Effector CD4-positive, alpha-beta T cell (primary cell): ENCODE data around the gene C6orf89.

ENCODE experiments used
- DNase-seq: peaks from one replicate; pipeline ENCODE4 v3.0.0-alpha.2; 2020
- total RNA-seq: gene quantifications from one replicate; lab custom pipeline; 2026; lab: John Stamatoyannopoulos, UW

Gene C6orf89
- 77.3 reads per million, percentile 77 among the genes with 10 or more reads in this experiment for total RNA-seq

- peak; percentile 97 for DNase-seq
These were observed at the start of gene C6orf89 for GRCh38 chr6:36885461-36886401. Gene C6orf89, plus strand, starts transcription at chr6:36885952. Its CDS starts 13,493 bp downstream, at chr6:36899445.

DNA sequence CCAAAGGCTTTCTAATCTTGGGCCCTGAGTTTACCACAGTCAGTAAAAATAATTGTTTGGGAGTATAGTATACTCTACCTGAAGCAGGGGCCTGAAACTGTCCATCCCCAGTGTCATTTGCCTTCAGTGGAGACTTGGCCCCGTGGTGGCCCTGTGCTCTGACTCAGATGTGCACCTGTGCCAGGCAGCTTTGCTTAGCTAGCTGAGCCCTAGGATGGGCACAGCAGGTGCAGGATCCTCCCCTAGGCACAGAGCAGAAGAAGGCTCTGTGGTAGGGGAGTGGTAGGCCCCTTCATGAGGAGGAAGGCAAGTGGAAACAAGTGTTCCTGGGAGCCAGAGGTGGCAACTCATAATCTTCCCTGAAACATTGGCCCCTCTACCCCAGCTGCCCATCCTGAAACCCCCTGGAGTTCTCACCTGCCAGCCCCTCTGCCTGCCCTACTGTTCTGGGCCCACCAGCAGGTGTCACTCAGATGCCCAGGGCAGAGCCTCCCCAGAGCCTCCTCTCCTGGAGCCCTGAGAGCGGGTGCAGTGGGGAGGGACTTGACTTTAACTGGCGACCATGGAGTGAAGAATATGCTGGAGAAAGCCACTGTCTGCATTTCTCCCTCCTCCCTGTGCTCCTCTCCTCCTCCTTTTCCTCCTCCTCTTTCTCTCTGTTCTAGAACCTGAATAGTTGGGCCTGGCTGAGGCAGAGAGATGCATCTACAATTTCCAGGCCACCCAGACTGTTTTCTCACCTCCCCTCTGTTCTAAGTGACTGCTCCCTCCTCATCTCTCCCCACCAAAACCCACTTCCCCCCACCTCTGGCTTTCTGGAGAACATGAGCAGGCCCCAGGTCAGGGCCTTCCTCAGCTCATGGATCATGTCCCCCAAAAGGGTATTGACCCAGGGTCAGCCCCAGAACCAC lies 49.4 kb upstream of the C6orf89 start:
- no peak for DNase-seq

DNA sequence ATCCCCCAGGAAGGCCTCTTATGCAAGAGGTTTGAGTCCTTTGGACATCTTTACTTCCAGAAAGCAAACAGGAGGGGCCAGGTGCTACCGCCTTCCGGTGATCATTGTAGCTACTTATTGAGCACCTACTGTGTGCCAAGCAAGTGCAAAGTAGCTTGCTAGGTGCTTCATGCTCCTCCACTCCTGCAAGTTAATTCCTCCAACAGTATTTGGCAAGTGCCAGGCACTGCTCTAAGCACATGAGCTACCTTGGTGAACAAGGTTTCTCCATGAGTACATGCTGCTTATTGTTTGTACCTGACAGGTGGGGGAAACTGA lies 48.8 kb upstream of the C6orf89 start:
- no peak for DNase-seq

DNA sequence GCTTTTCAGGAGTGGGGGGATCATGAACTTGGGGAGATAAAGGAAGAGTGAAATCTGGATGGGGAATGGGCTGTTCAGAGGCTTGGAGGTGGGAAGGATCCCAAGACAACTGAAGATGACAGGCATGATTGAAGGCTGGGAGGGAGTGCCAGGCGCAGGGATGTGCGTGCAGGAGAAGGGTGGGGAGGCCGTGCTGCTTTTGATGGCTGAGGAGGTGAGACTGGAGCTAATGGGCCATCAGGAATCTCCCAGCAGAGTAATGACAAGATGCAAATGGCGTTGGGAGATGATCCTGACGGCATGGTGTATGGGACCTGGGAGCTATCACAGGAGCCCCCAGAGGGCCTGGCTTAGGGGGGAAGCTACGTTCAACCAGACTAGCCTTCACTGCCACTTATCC lies 48.1 kb upstream of the C6orf89 start:
- DNase-seq = no peak

DNA sequence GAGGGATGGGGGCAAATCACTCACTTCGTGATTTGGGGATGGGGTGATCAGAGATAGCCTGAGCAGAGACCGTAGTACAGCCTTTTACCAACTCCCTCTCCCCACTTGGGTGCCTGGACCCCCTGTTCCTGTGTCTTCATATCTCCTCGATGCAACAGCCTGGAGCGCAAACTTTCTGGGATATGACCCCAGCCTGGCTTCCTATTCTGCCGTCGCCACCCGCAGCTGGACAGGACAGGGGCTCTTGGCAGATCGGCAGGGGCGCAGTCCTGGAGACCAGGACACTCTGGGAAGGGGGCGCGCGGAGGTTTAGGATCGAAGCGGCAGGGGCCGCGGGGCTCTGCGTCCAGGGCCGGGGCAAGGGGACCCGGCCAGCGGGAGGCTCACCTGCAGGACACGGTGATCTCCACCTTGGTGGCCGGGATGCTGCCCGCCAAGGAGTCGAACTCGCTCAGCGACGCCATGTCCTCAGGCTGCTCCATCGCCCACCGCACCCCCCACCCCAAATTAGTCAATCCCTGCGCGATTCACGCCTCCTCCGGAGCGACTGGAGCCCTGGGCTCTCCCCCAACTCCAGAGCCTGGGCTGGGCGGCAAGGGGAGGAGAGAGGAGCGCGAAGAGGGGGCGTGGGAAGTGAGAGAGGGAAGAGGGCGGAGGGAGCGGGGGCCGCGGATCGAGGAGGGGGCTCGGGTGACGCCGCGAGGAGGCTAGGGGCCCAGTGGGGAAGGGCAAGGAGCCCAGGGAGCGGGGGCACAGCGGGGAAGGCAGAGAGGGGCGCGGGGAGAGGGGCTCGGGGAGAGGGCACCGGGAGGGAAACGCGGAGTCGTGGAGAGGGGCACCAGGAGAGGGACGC lies 46.6 kb upstream of the C6orf89 start, which contains the start of gene CPNE5:
Gene CPNE5, minus strand, starts transcription at position 549 of the 853 bp plus-strand sequence. Its CDS starts 67 bp downstream, at position 482.
- no peak for DNase-seq

DNA sequence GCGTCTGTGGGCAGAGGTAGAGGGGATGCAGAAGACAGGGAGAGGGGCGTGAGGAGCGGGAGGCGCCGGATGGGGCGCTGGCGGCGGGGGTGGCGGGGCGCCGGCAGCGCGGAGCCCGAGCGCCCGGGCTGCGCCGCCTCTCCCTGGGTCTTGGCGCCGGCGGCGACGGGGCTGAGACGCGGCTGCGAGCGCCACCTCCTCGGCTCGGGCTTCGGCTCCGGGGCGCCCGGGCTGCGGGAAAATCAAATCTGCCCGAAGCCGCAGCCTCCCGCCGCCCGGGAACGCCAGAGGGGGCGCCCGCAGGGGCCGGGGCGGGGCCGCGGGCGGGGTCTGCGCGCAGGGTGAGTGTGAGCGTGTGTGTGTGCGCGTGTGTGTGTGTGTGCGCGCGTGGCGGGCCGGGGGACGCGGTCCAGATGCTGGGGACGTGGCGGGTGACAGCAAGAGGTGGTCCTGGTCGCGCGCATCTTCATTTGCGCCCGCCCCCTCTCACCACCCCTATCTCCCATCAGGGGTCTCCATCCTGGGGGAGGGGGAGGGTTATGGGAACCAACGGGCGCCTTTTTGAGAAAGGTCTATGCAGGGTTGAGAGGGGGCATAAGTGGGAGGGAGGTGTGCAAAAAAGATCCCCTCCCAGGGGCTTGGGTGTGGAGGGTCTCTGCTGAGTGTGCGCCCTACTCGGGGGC lies 45.9 kb upstream of the C6orf89 start:
- peak; percentile 11 for DNase-seq

DNA sequence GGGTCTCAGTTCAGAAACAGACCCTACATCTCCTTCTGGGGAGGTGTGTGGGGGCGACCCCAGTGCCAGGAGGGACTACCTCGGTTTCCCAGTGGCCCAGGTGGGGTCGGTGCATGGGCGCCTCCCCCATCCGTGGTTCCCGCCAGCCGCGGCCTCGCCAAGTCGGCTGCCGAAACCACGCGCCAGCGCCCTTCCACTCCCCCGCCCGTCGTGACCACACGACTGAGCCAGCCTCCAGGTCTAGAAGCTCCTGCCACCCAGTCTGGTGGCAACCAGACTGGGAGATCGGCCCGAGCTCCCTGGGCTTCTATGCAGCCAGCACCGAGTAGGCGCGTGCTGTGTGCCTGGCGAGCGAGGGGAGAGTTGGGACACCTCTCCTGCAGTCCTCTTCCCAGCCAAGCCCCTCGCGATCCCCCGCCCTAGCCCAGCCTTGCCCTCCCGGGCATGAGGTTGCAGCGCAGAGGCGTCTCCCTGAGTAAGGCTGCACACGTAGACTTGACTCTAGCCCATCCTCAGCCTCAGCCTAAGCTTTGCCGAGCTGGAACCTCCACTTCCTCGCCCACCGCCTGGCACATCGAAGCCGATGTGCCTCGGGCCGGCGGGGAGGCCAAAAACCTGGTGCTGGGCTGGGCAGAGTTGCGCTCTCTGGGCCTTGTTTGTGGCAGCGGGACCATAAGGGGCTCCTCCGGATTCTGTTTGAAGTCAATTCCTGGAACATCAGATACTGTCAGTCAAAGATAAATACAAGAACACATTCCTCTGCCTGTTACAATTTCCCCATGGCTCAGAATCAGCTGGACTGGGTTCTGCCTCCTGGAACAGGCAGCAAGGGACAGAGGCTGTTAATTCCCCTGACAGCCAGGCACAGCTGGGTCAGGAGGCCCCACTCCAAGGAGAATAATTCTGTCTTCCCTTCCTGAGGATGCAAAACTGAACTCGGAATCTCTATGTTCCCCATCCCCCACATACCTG lies 45.0 kb upstream of the C6orf89 start:
- DNase-seq = peak; percentile 14

- DNase-seq = no peak
These were observed 44.0 kb upstream of the C6orf89 start for GRCh38 chr6:36841756-36842155.

DNA sequence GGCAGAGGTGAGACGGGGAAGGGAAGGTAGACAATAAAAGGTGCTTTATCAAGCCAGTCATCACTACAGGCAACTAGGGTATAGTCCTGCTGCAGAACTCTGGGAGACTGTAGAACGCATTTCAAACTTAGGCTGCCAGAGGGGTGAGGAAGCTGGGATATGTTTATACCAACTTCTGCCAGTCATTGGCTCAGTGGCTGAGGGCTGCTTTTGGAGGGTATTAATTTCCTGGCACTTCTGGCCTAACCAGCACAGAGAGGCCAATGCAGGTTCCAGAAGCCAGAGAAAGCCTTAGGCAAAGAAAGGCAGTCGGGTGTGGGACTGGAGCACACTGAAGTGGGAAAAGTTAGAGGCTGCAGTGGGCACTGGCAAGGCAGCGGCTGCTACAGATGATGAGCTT lies 42.6 kb upstream of the C6orf89 start:
- no peak for DNase-seq

DNA sequence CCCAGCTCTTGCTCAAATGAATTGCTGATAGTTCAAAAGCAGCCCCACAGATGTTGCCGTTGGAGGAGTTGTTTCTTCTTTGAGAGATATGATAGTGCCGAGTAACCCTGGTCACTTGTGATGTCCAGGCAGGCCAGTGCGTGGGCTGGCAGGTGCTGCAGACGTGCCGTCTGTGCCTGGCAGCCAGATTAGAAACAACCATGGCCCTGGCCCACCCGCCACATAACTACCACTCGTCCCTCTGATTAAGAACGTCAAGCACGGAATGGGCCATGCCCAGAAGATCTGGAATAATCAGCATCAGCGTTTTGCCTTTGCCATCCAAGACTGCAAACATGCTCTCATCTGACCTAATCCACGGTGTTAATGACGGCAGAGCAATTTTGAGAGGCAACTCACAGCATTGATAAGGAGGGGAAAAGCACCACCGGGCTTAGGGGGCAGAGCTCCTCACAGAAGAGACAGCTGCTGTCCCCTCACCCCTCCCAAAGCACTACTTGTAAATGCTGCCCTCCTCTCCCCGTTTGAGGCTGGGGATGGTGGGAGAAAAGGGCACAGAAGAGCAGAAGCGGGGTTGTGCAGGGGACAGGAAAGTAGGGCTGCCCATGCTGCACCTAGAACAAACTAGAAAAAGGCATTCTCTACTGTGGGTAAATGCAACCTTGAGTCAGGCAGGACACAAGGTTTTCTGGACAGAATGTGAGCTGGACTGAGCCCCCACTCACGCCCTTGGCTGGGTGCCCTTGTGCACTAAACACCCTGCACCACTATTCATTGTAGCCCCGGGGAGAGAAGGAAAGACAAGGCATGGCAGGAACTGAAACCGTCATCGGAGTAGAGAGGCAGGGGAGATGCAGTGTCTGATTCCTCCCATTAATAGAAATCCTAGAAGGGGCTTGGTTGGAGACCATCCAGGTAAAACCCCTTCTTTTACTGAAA lies 41.3 kb upstream of the C6orf89 start:
- DNase-seq = no peak

- DNase-seq = no peak
These were observed 40.5 kb upstream of the C6orf89 start for GRCh38 chr6:36845233-36845632.

- no peak for DNase-seq
These were observed 38.6 kb upstream of the C6orf89 start for GRCh38 chr6:36847152-36847551.

- DNase-seq = no peak
These were observed 37.8 kb upstream of the C6orf89 start for GRCh38 chr6:36847991-36848390.

- no peak for DNase-seq
These were observed 36.9 kb upstream of the C6orf89 start for GRCh38 chr6:36848658-36849441.

- DNase-seq = no peak
These were observed 35.7 kb upstream of the C6orf89 start for GRCh38 chr6:36850021-36850420.

DNA sequence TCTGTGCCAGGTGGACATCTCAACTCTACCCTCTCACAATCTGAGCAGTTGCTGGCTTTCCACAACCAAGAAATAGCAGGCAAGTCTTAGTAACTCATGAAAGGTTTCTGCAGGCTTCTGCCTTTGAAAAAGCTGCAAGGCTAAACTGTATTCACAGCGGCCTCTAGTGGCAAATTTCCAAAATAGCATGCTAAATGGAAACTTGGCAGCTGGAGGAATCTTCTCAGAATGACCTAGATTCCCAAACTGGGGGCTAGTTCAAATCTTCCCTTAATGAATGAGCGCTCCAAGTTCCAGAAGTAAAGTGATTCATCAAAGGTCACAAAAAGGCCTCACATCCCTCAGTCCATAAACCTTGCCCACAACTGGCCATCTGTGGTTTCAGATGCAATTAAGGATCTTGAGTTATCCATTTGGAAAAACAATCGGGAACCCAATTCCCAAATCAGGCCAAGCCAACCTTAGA lies 34.6 kb upstream of the C6orf89 start:
- peak; percentile 27 for DNase-seq

GRCh38 chr6:36851626-36852025 lies 34.1 kb upstream of the C6orf89 start:
- DNase-seq = no peak

GRCh38 chr6:36852481-36853147 lies 33.1 kb upstream of the C6orf89 start:
- no peak for DNase-seq
